ENCODE results near the gene LTK.

LTK gene

DNA sequence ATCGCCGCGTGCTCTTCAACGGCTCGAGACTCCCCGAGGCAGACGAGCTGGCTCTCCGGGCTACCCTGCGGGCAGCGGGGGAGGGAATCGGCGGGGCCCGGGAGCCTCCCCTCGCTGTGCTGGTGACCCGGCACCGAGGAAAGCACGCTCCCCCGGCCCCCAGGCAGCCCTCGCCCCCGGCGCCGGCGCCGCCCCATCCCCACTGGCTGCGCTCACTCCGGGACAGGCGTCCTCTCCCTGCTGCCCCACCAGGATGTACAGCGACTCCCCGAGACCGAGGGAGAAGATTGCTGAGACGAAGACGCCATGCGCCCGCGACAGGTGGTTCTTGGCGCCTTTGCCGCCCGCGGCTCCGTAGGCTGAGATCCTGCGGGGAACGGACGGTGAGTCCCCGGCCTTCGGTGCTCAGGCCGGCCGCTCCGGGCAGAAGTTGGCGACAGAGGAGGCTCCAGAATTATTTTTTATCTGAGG lies 1.7 kb downstream of the LTK start:
- Mint-ChIP-seq H3K4me1 (ENCODE audit: low read depth) (peaks cover 25% of the 10 kb centered on the region), H3K36me3 (ENCODE audit: low read depth) (peaks cover 14% of the 10 kb centered on the region), H3K27me3 (peaks cover 41% of the 10 kb centered on the region), H3K4me3 (peak overlapping the region; percentile 58), H3K27ac (no peak overlapping the region), H3K9me3 (no peaks in the 10 kb centered on the region)
- peak; percentile 52 for DNase-seq

DNA sequence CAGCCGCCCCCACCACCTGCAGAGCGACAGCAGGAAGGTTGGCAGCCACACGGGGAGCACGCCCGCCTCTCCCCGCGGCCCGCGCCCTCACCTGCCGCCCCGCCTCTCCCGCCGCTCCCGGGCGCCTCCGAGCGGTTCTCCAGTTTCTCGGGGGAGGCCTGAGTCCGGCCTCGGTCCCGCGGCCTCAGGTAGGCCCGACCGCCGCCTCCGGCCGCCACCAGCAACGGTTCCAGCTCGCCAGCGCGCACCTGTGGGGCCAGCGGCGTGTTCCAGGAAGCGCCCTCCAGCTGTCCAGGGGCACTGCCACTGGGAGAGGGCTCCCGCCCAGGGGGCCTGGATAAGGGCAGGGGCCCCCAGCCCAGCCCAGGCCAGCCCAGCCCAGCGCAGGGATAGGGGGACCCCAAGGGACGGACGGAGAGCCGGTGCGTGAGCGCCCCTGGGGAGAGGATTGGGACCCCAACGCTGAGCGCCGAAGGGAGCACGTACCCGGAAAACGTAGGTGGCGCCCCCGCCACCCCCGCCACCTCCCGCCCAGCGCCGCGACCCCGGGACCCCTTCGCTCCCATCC lies 2.2 kb downstream of the LTK start:
- Mint-ChIP-seq H3K27ac (no peak overlapping the region), H3K27me3 (peaks cover 41% of the 10 kb centered on the region), H3K36me3 (ENCODE audit: low read depth) (peaks cover 9% of the 10 kb centered on the region), H3K4me1 (ENCODE audit: low read depth) (peaks cover 25% of the 10 kb centered on the region), H3K4me3 (no peak overlapping the region), H3K9me3 (no peaks in the 10 kb centered on the region)
- no peak for DNase-seq

DNA sequence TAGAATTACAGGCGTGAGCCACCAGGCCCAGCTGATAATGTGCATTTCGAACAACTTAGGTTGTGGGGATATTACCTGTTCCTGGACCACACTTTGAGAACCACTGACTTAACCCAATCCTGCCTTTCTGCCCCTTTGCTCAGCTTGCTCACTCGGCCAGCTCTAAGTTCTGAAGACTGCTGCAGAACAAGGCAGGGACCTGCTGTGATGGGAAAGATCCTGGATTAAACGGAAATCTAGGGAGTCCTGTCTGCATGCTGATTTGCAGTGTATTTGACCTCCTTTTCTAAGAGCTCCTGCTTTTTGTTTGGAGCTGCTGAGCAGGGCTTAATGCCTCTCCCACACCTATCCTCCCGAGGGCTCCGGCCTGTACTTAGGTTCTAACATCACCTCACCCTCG lies 2.9 kb downstream of the LTK start:
- Mint-ChIP-seq H3K27ac (no peak overlapping the region), H3K4me1 (ENCODE audit: low read depth) (peaks cover 25% of the 10 kb centered on the region), H3K9me3 (no peaks in the 10 kb centered on the region), H3K4me3 (no peak overlapping the region), H3K27me3 (peaks cover 41% of the 10 kb centered on the region), H3K36me3 (ENCODE audit: low read depth) (peaks cover 4% of the 10 kb centered on the region)
- no peak for DNase-seq

DNA sequence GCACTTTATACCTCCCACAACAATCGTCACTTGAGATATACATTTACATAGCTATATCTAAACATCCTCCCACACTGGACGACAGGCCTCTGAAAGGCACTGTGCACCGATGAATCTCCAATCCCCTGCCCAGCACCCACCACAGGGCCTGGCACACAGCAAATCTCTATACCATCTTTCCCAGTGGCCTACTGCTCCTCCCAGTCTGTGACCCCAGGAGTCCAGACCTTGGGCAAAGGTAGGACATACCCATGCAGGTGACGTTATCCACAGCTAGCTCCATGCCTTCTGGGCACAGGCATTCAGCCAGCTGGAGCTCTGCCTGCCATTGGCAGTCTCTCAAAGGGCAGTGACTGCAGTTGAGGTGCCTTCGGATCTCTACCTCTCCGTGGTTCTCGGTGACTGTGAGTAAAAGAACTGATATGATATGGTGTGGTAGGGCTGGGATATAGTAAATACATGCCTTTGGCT lies 5.8 kb downstream of the LTK start:
- Mint-ChIP-seq H3K27me3 (peaks cover 40% of the 10 kb centered on the region), H3K36me3 (ENCODE audit: low read depth) (no peaks in the 10 kb centered on the region), H3K9me3 (no peaks in the 10 kb centered on the region), H3K27ac (no peak overlapping the region), H3K4me1 (ENCODE audit: low read depth) (peaks cover 13% of the 10 kb centered on the region), H3K4me3 (no peak overlapping the region)
- DNase-seq: no peak

DNA sequence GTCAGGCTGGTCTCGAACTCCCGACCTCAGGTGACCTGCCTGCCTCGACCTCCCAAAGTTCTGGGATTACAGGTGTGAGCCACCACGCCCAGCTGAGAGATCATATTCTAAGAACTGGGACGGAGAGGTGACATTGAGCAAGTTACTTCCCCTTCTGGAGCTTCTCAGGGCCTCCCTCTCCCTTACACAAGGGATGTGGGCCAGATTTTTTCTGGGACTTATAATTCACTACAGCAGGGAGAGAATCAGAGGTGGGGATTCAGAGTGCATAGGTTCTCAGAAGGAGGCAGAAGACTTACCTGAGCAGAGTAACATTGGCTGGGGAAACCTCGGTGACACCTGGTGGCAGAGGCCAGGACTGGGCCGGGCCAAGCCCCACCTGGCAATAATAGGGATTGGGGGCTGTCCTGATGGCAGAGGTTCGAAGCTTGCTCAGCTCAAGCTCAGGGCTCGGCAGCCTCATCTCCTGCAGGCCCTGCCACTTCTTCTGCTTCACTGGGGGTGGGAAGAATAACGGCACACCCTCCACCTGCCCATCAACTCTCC lies 6.8 kb downstream of the LTK start:
- no peak overlapping the region for H3K4me3 Mint-ChIP-seq
- no peaks in the 10 kb centered on the region for H3K9me3 Mint-ChIP-seq
- H3K27me3 Mint-ChIP-seq: peaks cover 41% of the 10 kb centered on the region

DNA sequence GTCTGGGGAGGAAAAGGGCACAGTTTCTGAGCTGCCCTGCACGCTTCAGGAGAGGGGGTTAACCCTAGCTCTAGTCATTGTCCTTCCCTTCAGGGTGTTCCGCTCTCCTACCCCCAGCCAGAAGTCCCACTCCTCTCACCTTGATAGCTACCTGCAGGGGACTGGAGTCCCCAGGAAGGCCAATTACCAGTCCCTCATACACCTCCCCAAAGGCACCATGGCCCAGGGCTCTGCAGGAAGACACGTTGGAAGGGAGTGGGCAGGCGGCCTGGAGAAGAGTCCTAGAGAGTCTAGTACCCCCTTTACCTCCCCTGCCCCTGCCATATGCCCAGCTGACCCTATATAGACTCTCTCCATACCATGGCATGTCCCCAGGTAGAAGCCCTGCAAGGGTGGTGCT lies 7.9 kb downstream of the LTK start:
- Mint-ChIP-seq H3K36me3 (ENCODE audit: low read depth) (no peaks in the 10 kb centered on the region), H3K9me3 (no peaks in the 10 kb centered on the region), H3K27ac (no peak overlapping the region), H3K4me1 (ENCODE audit: low read depth) (peaks cover 21% of the 10 kb centered on the region), H3K4me3 (no peak overlapping the region), H3K27me3 (peaks cover 48% of the 10 kb centered on the region)
- no peak for DNase-seq

More for the DNA sequence above, 6.8 kb downstream of the LTK start:
- Mint-ChIP-seq H3K27ac (no peak overlapping the region), H3K4me1 (ENCODE audit: low read depth) (peaks cover 13% of the 10 kb centered on the region), H3K36me3 (ENCODE audit: low read depth) (no peaks in the 10 kb centered on the region)
- no peak for DNase-seq

DNA sequence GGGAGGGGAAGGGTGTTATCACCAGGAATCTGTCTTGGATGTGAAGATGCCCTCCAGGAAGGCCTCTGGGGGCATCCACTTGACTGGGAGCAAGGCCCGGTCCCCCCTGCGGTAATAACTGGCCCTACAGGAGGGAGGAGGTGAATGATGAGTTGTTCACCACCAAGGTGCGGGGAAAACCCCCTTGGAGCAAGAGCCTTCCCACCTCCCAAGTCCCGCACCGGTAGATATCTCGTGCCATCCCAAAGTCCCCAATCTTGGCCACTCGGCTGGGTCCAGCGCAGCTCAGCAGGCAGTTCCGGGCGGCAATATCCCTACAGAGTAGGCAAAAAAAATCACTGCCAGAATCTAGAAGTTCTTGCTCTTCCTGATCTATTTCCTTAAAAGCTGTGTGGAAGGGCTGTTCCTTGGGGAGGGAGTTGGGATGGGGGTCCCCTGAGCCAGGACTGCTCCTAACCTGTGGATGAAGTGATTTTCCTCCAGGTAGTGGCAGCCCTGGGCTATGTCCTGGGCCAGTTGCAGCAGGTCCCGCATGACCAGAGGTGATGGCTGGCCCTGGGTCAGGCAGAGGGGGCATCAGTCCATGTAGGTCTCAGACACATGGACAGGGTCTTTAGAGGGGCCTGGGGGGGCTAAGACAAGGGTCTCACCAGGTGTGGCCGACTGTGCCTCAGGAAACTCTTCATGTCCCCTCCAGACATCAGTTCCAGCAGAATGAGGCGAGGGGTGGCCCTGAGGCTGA lies 8.7 kb downstream of the LTK start:
- Mint-ChIP-seq H3K27ac (no peak overlapping the region), H3K9me3 (no peaks in the 10 kb centered on the region), H3K4me3 (no peak overlapping the region), H3K27me3 (peaks cover 48% of the 10 kb centered on the region), H3K36me3 (ENCODE audit: low read depth) (no peaks in the 10 kb centered on the region), H3K4me1 (ENCODE audit: low read depth) (peaks cover 24% of the 10 kb centered on the region)
- DNase-seq: no peak

DNA sequence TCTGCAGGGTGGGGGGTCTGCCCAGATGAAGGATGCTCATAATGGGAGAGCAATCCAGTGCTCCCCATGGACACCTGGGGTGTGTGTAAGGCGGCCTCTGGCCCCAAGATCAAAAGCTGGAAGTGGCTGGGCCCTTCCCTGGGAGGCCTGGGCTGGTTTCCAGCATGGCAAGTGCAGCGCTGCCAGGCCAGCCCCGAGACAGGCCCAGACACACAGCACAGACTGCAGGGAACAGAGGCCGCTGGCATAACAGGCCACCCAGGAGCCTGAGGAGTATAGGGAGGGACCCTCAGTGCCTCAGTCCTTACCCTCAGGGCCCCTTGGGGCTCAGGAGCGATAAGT lies 10.0 kb downstream of the LTK start:
- peaks cover 60% of the 10 kb centered on the region for H3K27me3 Mint-ChIP-seq

DNA sequence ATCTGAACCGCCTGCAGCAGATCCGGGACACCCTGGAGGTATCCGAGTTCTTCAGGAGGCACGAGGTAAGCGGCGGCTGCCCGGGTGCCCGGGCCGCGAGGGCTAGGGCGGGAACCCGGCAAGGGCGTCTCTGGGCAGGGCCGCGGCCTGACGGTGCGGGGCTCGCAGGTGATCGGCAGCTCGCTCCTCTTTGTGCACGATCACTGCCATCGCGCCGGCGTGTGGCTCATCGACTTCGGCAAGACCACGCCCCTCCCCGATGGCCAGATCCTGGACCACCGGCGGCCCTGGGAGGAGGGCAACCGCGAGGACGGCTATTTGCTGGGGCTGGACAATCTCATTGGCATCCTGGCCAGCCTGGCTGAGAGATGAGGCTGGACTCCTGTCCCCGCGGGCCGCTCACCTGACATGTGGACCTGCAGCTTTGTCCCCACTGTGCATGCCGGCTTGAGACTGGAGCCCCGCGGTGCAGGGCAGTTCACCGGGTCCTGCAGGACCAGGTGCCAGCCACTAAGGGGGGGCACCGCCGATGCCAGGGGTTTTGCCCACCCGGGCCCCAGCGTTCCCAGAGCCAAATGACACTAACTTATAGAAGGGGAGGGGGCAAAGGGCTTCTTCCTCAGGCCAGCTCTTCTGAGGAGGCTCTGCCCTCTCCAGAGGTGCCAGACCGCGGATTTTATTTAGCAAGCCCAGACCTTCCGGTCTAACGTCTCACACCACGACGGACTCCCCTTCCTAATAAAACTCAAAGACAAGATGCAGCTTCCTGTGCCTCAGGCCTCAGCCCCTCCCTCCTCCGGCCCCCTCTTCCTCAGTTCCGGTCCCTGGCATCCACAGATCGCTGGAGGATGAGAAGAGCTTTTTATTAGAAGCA lies 10.6 kb downstream of the LTK start:
- no peaks in the 10 kb centered on the region for H3K36me3 Mint-ChIP-seq (ENCODE audit: low read depth)
- H3K4me3 Mint-ChIP-seq: peak overlapping the region; percentile 45
- peaks cover 65% of the 10 kb centered on the region for H3K27me3 Mint-ChIP-seq
- H3K27ac Mint-ChIP-seq: no peak overlapping the region
- peaks cover 24% of the 10 kb centered on the region for H3K4me1 Mint-ChIP-seq (ENCODE audit: low read depth)
- no peaks in the 10 kb centered on the region for H3K9me3 Mint-ChIP-seq
- DNase-seq: no peak

More for the DNA sequence above, 10.0 kb downstream of the LTK start:
- Mint-ChIP-seq H3K4me3 (no peak overlapping the region), H3K27ac (no peak overlapping the region), H3K9me3 (no peaks in the 10 kb centered on the region), H3K36me3 (ENCODE audit: low read depth) (no peaks in the 10 kb centered on the region), H3K4me1 (ENCODE audit: low read depth) (peaks cover 24% of the 10 kb centered on the region)
- no peak for DNase-seq

DNA sequence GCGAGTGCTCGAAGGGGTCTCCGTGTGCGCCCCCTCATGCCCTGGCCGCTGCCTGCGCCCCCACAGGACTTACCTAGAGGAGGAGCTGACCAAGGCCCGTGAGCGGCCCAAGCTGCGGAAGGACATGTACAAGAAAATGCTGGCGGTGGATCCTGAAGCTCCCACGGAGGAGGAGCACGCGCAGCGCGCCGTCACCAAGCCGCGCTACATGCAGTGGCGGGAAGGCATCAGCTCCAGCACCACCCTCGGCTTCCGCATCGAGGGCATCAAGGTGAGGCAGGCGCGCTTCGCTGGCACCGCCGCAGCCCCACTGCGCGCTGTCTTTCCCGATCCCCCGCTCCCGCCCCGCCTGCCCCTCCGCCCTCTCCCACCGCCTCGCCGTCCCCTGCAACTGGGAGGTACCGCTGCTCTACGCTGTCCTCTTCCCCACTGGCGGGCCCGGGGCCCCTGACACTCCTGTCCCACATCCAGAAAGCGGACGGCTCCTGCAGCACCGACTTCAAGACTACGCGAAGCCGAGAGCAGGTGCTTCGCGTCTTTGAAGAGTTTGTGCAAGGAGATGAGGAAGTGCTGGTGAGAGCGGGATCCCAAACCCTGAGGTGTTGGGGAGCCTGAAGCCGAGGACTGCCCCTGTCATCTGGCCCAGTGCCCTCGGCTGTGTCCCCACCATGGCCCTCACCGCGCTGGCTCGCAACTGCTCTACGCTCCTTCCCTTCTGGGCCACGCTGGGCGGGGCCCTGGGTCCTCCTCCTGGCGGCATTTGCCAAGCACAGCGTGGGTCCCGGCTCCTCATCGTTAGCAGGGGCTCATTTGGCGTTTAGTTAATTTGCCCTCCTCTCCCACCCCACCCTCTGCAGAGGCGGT lies 11.5 kb downstream of the LTK start:
- Mint-ChIP-seq H3K4me3 (peak overlapping the region; percentile 45), H3K9me3 (no peaks in the 10 kb centered on the region), H3K4me1 (ENCODE audit: low read depth) (peaks cover 24% of the 10 kb centered on the region), H3K27ac (no peak overlapping the region), H3K27me3 (peaks cover 69% of the 10 kb centered on the region), H3K36me3 (ENCODE audit: low read depth) (no peaks in the 10 kb centered on the region)
- DNase-seq: peak; percentile 64

DNA sequence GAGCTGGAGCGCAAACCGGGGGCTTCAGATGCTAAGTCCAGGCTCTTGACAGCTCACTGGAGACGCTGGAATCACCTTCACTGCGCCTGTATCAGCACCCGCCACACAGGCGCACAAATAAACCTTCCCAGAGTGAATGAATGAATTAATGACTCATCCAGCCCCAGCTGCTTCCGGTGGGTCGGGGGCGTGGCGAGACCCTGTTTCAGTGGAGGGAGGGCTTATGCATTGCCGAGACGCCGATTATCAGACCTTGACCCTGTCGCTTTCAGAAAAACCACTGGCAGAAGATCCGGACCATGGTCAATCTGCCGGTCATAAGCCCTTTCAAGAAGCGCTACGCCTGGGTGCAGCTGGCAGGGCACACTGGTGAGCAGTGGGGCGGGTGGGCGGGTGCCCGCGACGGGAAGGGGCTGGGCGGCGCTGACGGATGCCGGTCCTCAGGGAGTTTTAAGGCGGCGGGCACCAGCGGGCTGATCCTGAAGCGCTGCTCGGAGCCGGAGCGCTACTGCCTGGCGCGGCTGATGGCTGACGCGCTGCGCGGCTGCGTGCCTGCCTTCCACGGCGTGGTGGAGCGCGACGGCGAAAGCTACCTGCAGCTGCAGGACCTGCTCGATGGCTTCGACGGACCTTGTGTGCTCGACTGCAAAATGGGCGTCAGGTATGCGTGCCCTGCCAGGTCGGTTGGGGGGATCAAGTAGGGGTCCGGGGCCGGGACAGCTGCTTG lies 12.3 kb downstream of the LTK start:
- H3K27me3 Mint-ChIP-seq: peaks cover 77% of the 10 kb centered on the region
- no peaks in the 10 kb centered on the region for H3K9me3 Mint-ChIP-seq
- no peak overlapping the region for H3K27ac Mint-ChIP-seq
- DNase-seq: peak; percentile 65
- peaks cover 24% of the 10 kb centered on the region for H3K4me1 Mint-ChIP-seq (ENCODE audit: low read depth)
- no peaks in the 10 kb centered on the region for H3K36me3 Mint-ChIP-seq (ENCODE audit: low read depth)
- peak overlapping the region; percentile 60 for H3K4me3 Mint-ChIP-seq

DNA sequence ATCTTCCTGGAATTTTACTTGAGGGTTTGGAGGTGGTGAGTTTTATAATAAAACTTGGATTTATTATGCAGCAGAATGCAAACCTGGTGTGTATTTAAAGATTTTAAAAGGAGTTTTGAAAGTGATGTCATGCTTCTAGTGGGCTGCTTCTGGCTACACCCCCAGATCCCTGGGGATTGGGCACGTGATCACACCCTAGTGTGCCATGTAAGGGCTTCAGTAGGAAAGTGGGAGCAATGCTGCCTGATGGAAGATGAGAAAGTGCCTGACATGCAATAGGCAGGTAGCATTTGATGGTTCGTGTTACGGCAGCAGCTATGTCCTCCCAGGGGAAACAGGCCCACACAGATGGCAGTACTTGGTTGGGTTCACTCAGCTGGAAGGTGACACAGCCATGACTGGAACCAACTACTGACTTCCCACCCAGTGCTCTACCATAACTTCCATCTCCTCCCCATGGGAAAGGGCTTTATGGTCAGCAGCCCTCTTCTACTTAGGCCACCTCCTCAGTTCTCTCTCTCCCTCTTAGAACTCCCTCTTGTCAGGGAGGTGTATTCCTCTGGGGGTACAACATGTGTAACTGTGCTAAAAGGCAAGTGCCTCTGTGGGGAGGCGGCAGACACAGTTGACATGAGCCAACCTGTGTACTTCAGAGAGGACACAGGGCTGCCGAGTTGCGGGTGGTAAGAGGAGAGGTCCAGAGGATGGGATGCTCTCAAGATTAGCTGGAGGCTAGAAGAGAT lies 14.3 kb downstream of the LTK start:
- no peak for DNase-seq
- H3K4me3 Mint-ChIP-seq: no peak overlapping the region
- H3K27me3 Mint-ChIP-seq: peaks cover 87% of the 10 kb centered on the region
- no peaks in the 10 kb centered on the region for H3K36me3 Mint-ChIP-seq (ENCODE audit: low read depth)
- H3K9me3 Mint-ChIP-seq: no peaks in the 10 kb centered on the region
- H3K4me1 Mint-ChIP-seq (ENCODE audit: low read depth): peaks cover 27% of the 10 kb centered on the region
- H3K27ac Mint-ChIP-seq: no peak overlapping the region

DNA sequence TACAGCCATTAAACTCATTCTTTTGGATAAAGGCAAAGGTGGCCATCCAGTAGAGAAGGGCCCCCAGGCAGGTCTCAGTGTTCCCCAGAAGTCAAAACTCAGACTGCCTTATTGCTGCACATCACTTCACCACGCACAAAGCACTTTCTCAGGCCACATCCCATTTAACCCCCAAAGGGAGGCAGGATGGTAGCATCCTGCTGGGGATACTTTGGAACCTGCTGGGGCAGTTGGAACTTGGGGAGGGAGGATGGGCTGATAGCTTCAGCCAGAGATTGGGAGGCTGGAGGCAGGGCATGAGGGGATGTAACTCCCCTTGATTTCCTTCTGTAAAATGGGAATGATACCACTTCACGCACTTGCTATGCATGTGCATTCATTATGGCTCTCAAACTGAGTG lies 15.0 kb downstream of the LTK start:
- Mint-ChIP-seq H3K27me3 (peaks cover 83% of the 10 kb centered on the region), H3K4me3 (no peak overlapping the region), H3K36me3 (ENCODE audit: low read depth) (no peaks in the 10 kb centered on the region), H3K9me3 (no peaks in the 10 kb centered on the region), H3K4me1 (ENCODE audit: low read depth) (peaks cover 27% of the 10 kb centered on the region), H3K27ac (no peak overlapping the region)
- no peak for DNase-seq
